ENCODE data around the gene PPFIA3.

GRCh38 chr19:49132974-49133609, 13.7 kb downstream of the PPFIA3 start:
- TF ChIP-seq POLR2A (IDR thresholded peaks at IDR 0.05) (no peak), CTCF (IDR thresholded peaks at IDR 0.05) (no peak)

All from body of pancreas (tissue), 4 donors.